DMS153 treated with DMSO at 0.1 percent for 48 hours (cell line): ENCODE results near the gene FUS.

Experiments used
- DNase-seq: peaks from one replicate; lab custom pipeline; 2025; ENCODE audit not compliant: unreplicated experiment; lab: John Stamatoyannopoulos, UW

FUS gene

DNA sequence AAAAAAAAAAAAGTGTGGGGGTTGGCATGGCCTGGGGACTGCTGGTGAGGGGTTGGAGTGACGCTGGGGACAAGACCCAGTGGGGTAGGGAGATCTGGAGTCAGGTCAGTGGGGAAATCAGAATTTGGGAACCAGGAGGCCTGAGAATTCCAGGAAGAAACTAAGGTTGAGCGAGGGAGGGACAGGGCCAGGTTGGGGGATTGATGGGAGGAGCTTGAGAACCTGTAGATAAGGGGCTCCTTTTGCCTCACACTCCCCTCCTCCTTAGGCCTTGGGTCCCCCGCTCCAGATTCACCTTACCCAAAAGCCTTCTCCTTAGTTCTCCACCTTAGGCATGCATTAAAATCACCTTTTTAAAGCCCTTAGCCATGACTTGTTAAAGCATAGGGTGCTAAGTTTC, 45.3 kb downstream of the FUS start:
- DNase-seq = no peak

DNA sequence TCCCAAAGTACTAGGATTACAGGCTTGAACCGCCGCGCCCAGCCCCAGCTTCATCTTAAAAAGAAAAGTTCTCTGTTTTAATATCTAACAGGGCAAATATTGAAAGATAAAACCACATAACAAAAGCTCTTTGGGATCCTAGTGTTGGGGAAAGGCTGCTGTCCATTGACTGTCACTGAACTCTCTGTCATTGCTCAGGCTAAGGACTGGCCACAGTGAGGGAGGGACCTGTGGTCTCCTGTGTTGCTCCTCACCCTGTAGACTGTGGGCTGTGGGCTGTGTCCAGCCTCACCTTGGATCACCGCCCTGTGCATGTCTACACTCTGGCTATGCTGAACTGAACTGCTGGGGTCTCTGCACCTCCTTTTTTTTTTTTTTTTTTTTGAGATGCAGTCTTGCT, 48.3 kb downstream of the FUS start:
- no peak for DNase-seq

DNA sequence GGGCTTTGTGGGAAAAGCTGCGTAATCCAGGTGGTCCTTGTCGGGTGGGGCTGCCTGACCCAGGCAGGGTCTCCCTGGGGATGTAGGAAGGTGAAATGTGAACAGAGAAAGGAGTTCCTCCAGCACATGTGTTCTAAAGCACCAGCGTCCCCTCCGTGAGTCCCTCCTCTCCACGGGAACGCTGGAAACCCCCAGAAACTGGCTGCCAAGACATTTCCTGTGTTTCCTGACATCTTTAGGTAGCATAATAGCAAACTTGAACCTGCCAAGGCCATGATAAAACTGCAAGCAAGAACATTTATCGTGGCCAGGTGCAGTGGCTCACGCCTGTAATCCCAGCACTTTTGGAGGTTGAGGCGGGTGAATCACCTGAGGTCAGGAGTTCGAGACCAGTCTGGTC, 49.6 kb downstream of the FUS start:
- DNase-seq = no peak

DNA sequence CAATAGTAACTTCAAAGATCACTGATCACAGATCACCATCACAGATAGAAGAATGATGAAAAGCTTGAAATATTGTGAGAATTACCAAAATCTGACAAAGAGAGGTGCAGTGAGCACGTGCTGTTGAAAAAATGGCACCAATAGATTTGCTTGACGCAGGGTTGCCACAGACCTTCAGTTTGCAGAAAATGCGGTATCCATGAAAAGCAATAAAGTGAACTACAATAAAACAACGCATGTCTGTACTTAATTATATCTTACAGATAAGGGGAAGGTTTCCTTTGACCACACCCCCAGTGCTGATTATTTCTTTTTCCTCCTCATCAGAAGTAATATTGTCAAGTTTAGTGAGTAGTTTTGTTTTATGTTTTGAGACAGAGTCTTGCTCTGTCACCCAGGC, 58.1 kb downstream of the FUS start:
- no peak for DNase-seq
